Pancreas (tissue), 8 donors: Measurements from ENCODE around the gene NFATC3. TPM values are rescaled to one million over a fixed set of nuclear protein-coding genes. Genes with fewer than 3 reads are reported as not detected.

ENCODE experiments used
- microRNA-seq, 2 donors: library from miRNA; unstranded; fragments of <30 nt; microRNA quantifications; one replicate each; pipeline versions ENCODE4 to v1.1.0, GENCODE V29; 2019 to 2020
- polyA plus RNA-seq, 2 donors: library from polyadenylated mRNA; stranded (reverse); fragments of 200-250 nt; gene quantifications; one replicate each; pipeline ENCODE4 v1.2.3, GENCODE V29; 2013
- total RNA-seq, 6 donors: library from RNA; stranded (reverse); fragmentation: NEBNext Ultra II Directional in 4 of 6; extraction: Animal tissue kit (Norgen Biotek cat#: 25700) in 4 of 6; gene quantifications; one replicate each; pipeline versions ENCODE4 v1.2.1 to v1.2.4, GENCODE V29; 2021 to 2023
- donor health status: healthy with polysubstance abuse.
- donor health status: DM: no; HTN: no; CAD: no; lungs with moderate emphysema.
- donor health status: DM: no; HTN: no; CAD: no.
- donor health status: Bipolar disorder and iron deficiency.
- donor health status: DM: yes; HTN: yes; CAD: no.
- donor health status: DM: no; HTN: no; CAD: no.
- donor health status: DM: no; HTN: no; CAD: no.
- donor health status: DM: yes; HTN: yes; CAD: no.

The NFATC3 gene
- total and polyA plus RNA-seq, 8 donors: 3.8 to 19.3 (median 12.5) TPM

Small RNA genes lying within 50 kb of the gene (microRNA-seq; reads per million reads assigned to microRNA genes)
- gene MIR6773: 0 reads per million in 2 donors

Other genes with a start within 250 kb of the NFATC3 start
- gene THAP11, start 243.1 kb upstream of the NFATC3 start, total RNA-seq: 10 to 100 TPM; 10.9 to 16.5 (median 14.3) TPM
- 10 to 100 TPM in 1 of 2 donors, 1 to 10 TPM in 1; 5.1 to 13.7 TPM for gene THAP11, start 243.1 kb upstream of the NFATC3 start, polyA plus RNA-seq
- 10 to 100 TPM; 25.8 to 51.4 (median 36.5) TPM for gene NUTF2, start 238.4 kb upstream of the NFATC3 start, total RNA-seq
- 10 to 100 TPM; 63.0 to 69.1 TPM for gene NUTF2, start 238.4 kb upstream of the NFATC3 start, polyA plus RNA-seq
- gene CENPT, start 237.7 kb upstream of the NFATC3 start, total RNA-seq: 10 to 100 TPM; 19.6 to 37.0 (median 27.7) TPM
- gene CENPT, start 237.7 kb upstream of the NFATC3 start, polyA plus RNA-seq: 100 to 1,000 TPM; 142 to 143 TPM
- gene EDC4, start 212.3 kb upstream of the NFATC3 start, total RNA-seq: 10 to 100 TPM; 20.2 to 37.0 (median 23.4) TPM
- 10 to 100 TPM; 59.1 to 66.2 TPM for gene EDC4, start 212.3 kb upstream of the NFATC3 start, polyA plus RNA-seq
- under 1 TPM in 3 of 6 donors, not detected in 3; 0.34 to 0.67 (median 0.40) TPM for gene NRN1L, start 200.5 kb upstream of the NFATC3 start, total RNA-seq
- 1 to 10 TPM; 2.7 to 4.2 TPM for gene NRN1L, start 200.5 kb upstream of the NFATC3 start, polyA plus RNA-seq
- 10 to 100 TPM; 13.9 to 17.7 (median 15.7) TPM for gene PSKH1, start 192.1 kb upstream of the NFATC3 start, total RNA-seq
- 10 to 100 TPM; 12.7 to 15.9 TPM for gene PSKH1, start 192.1 kb upstream of the NFATC3 start, polyA plus RNA-seq
- gene CTRL, start 153.5 kb upstream of the NFATC3 start, total RNA-seq: 1,000 to 10,000 TPM in 2 of 6 donors, 100 to 1,000 TPM in 4; 559 to 2,165 (median 815) TPM
- gene CTRL, start 153.5 kb upstream of the NFATC3 start, polyA plus RNA-seq: 100 to 1,000 TPM; 580 to 609 TPM
- gene PSMB10, start 148.5 kb upstream of the NFATC3 start, total RNA-seq: 10 to 100 TPM; 40.0 to 62.2 (median 51.3) TPM
- gene PSMB10, start 148.5 kb upstream of the NFATC3 start, polyA plus RNA-seq: 100 to 1,000 TPM in 1 of 2 donors, 10 to 100 TPM in 1; 65.7 to 195 TPM
- gene LCAT, start 141.2 kb upstream of the NFATC3 start, total RNA-seq: 10 to 100 TPM in 2 of 6 donors, 1 to 10 TPM in 4; 2.8 to 12.4 (median 8.5) TPM
- 10 to 100 TPM; 54.3 to 65.5 TPM for gene LCAT, start 141.2 kb upstream of the NFATC3 start, polyA plus RNA-seq
- 10 to 100 TPM; 15.8 to 46.4 (median 27.9) TPM for gene SLC12A4, start 116.7 kb upstream of the NFATC3 start, total RNA-seq
- 10 to 100 TPM; 21.0 to 44.8 TPM for gene SLC12A4, start 116.7 kb upstream of the NFATC3 start, polyA plus RNA-seq
- under 1 TPM in 2 of 6 donors, not detected in 4; 0.09 to 0.12 TPM for gene DPEP3, start 104.9 kb upstream of the NFATC3 start, total RNA-seq
- gene DPEP3, start 104.9 kb upstream of the NFATC3 start, polyA plus RNA-seq: not detected
- gene DPEP2, start 85.9 kb upstream of the NFATC3 start, total RNA-seq: 1 to 10 TPM in 2 of 6 donors, under 1 TPM in 2, not detected in 2; 0.32 to 4.0 (median 0.92) TPM
- 1 to 10 TPM; 1.0 to 1.1 TPM for gene DPEP2, start 85.9 kb upstream of the NFATC3 start, polyA plus RNA-seq
- gene DPEP2NB, start 69.5 kb upstream of the NFATC3 start, total RNA-seq: not detected
- gene DPEP2NB, start 69.5 kb upstream of the NFATC3 start, polyA plus RNA-seq: not detected
- gene DDX28, start 62.1 kb upstream of the NFATC3 start, total RNA-seq: 1 to 10 TPM; 2.1 to 5.1 (median 4.0) TPM
- gene DDX28, start 62.1 kb upstream of the NFATC3 start, polyA plus RNA-seq: 1 to 10 TPM; 3.6 to 7.4 TPM
- 1 to 10 TPM; 2.7 to 5.6 (median 3.6) TPM for gene DUS2, start 62.1 kb upstream of the NFATC3 start, total RNA-seq
- gene DUS2, start 62.1 kb upstream of the NFATC3 start, polyA plus RNA-seq: 1 to 10 TPM; 6.1 to 6.2 TPM
- 10 to 100 TPM; 20.1 to 43.4 (median 33.3) TPM for gene ESRP2, start 150.8 kb downstream of the NFATC3 start, total RNA-seq
- gene ESRP2, start 150.8 kb downstream of the NFATC3 start, polyA plus RNA-seq: 10 to 100 TPM; 35.5 to 45.5 TPM
- gene PLA2G15, start 160.0 kb downstream of the NFATC3 start, total RNA-seq: 10 to 100 TPM in 1 of 6 donors, 1 to 10 TPM in 5; 3.5 to 14.1 (median 5.1) TPM
- gene PLA2G15, start 160.0 kb downstream of the NFATC3 start, polyA plus RNA-seq: 1 to 10 TPM; 6.1 to 8.4 TPM
- gene SLC7A6, start 179.2 kb downstream of the NFATC3 start, total RNA-seq: 1 to 10 TPM; 4.3 to 8.7 (median 6.0) TPM
- gene SLC7A6, start 179.2 kb downstream of the NFATC3 start, polyA plus RNA-seq: 1 to 10 TPM; 3.1 to 5.4 TPM
- 1 to 10 TPM; 6.4 to 8.1 (median 6.6) TPM for gene SLC7A6OS, start 225.6 kb downstream of the NFATC3 start, total RNA-seq
- 1 to 10 TPM; 5.2 to 5.8 TPM for gene SLC7A6OS, start 225.6 kb downstream of the NFATC3 start, polyA plus RNA-seq
- gene PRMT7, start 225.6 kb downstream of the NFATC3 start, total RNA-seq: 10 to 100 TPM; 11.6 to 22.6 (median 15.6) TPM
- 10 to 100 TPM; 43.9 to 47.9 TPM for gene PRMT7, start 225.6 kb downstream of the NFATC3 start, polyA plus RNA-seq